Activated CD4-positive, alpha-beta T cell treated with anti-CD3 and anti-CD28 coated beads for 36 hours (primary cell): ENCODE data around the gene ARMC5. TPM values are rescaled to one million over a fixed set of nuclear protein-coding genes. Genes with fewer than 3 reads are reported as not detected.
"Not testable (repeated sequence)": the region's sequence is repeated elsewhere in the genome, so short reads cannot be mapped to it uniquely, and the experiment has no call there.

Experiments used
- ATAC-seq: fragments of 200-7000 bp; cut with Tn5 transposase; one replicate; pipeline ENCODE4 v1.10.0; 2021; ENCODE audit warnings: mild to moderate bottlenecking, moderate library complexity
- CTCF ChIA-PET: fragments of 350-600 bp; sonication (Branson Sonifier 250); formaldehyde crosslinking; loops from one replicate; lab custom pipeline; 2021; ENCODE audit warnings: antibody characterized with exemption; lab: Charles Lee
- POLR2A ChIA-PET: fragments of 350-600 bp; sonication (Branson Sonifier 250); formaldehyde crosslinking; loops from one replicate; lab custom pipeline; 2021; ENCODE audit warnings: antibody characterized with exemption, inconsistent platforms; lab: Charles Lee
- DNase-seq: peaks from one replicate; pipeline ENCODE4 v3.0.0-alpha.2; 2020
- H3K27ac Mint-ChIP-seq: one replicate; pipeline ENCODE4 v1.8.0; 2021; ENCODE audit warnings: mixed read lengths
- H3K27me3 Mint-ChIP-seq: one replicate; pipeline ENCODE4 v1.8.0; 2021; ENCODE audit warnings: mixed read lengths
- H3K36me3 Mint-ChIP-seq: one replicate; pipeline ENCODE4 v1.8.0; 2021; ENCODE audit warnings: low read depth, mixed read lengths
- H3K4me1 Mint-ChIP-seq: one replicate; pipeline ENCODE4 v1.8.0; 2021; ENCODE audit warnings: mixed read lengths
- H3K4me3 Mint-ChIP-seq: one replicate; pipeline ENCODE4 v1.8.0; 2021; ENCODE audit warnings: mild to moderate bottlenecking, moderate library complexity, mixed read lengths
- H3K9me3 Mint-ChIP-seq: one replicate; pipeline ENCODE4 v1.8.0; 2021; ENCODE audit warnings: low read depth, mixed read lengths
- intact Hi-C, 2 experiments: fragments of 100-400 bp; cut with DNase I in 1 of 2; cut with micrococcal nuclease in 1 of 2; formaldehyde crosslinking; loops; one replicate each; pipeline versions ENCODE4 v1.14.2 to v1.15.1; 2022 to 2024; cut with DNase I, micrococcal nuclease
- total RNA-seq, 2 experiments: library from RNA; stranded (reverse); gene quantifications; one replicate each; pipeline ENCODE4 v1.2.3, GENCODE V29; 2021

ARMC5 gene
- total RNA-seq, 2 experiments from 2014 or later: 7.0 to 7.9 TPM

DNA sequence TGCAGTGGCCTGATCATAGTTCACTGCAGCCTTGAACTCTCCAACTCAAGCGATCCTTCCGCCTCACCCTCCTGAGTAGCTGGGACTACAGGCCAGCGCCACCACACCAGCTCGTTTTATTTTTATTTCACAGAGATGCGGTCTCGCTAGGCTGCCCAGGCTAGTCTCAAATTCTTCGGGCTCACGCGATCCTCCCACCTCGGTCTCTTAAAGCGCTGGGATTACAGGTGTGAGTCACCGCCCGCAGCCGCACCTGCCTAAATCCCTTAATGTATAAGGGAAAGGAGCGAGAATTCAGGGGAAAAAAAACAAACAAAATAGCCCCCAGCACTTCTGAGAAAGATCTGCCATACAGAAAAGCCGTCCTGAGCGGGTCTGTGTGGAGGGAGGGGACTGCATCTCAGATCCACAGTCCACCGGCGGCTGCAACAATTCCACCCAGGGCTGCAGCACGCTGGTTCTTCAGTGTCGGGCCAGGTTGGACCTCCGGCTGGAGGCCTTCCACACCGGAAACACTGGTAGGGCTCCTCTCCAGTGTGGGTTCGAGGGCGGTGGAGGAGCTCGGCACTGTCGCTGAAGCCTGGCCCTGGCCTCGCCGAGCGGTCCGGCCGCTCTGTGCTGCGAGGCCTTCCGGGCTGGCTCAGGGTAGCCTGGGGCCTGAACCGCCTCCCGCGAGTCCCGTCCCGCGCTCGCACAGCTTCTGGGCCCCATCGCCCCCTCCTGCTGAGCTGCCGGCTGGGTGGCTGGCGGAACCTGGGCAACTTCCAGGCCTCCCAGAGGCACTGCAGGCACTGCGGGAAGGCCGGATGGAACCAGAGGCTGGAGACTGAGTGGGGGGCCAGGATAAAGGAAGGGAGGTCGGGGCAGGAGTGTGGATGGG lies 23.7 kb upstream of the ARMC5 start:
- no peak for ATAC-seq
- Mint-ChIP-seq H3K9me3 (no peaks in the 10 kb centered on the region), H3K27me3 (peaks cover 2% of the 10 kb centered on the region), H3K4me1 (peaks cover 15% of the 10 kb centered on the region), H3K27ac (no peak overlapping the region), H3K4me3 (no peak overlapping the region), H3K36me3 (no peaks in the 10 kb centered on the region)
- CTCF ChIA-PET: interaction anchor here (1.4 to 1.7 kb wide), 2 partner anchors 8 to 9 kb away, joined by 3 to 4 read pairs; no protein-coding TSS in a partner anchor
- DNase-seq: no peak
- intact Hi-C loops: no loop called here
- POLR2A ChIA-PET: no interaction called here

- H3K36me3 Mint-ChIP-seq: no peaks in the 10 kb centered on the region
- no peak overlapping the region for H3K4me3 Mint-ChIP-seq
- H3K27ac Mint-ChIP-seq: no peak overlapping the region
- intact Hi-C loops: no loop called here
- peaks cover 2% of the 10 kb centered on the region for H3K27me3 Mint-ChIP-seq
- no peak for ATAC-seq
- no peaks in the 10 kb centered on the region for H3K9me3 Mint-ChIP-seq
- DNase-seq: no peak
- POLR2A ChIA-PET: no interaction called here
- CTCF ChIA-PET: interaction anchor here (0.6 to 1.7 kb wide), 3 partner anchors 8 to 451 kb away, joined by 3 to 4 read pairs (median 3); no protein-coding TSS in a partner anchor
- peaks cover 11% of the 10 kb centered on the region for H3K4me1 Mint-ChIP-seq
These were observed 22.9 kb upstream of the ARMC5 start for GRCh38 chr16:31436221-31437045.

DNA sequence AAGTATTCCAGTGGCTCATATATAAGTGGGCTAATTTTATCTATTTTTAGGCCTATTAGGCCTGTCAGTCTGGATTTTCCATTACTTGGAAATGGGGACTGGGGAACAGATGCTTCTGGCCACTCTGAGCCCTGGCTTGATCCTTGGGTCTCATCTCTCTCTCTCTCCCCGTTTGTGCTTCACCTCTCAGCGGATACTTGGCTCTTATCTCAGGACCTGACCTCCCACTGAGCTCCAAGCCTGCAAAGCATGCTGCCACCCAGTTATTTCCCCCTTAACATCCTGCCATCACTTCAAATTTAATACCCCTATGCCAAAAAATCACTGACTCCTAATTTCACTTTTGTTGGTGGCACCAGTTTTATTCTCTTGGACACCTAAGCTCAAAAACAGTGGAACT lies 20.9 kb upstream of the ARMC5 start:
- POLR2A ChIA-PET: no interaction called here
- peaks cover 18% of the 10 kb centered on the region for H3K4me1 Mint-ChIP-seq
- CTCF ChIA-PET: no interaction called here
- H3K27ac Mint-ChIP-seq: no peak overlapping the region
- DNase-seq: no peak
- intact Hi-C loops: no loop called here
- H3K9me3 Mint-ChIP-seq: no peaks in the 10 kb centered on the region
- ATAC-seq: no peak
- H3K4me3 Mint-ChIP-seq: no peak overlapping the region
- H3K27me3 Mint-ChIP-seq: peaks cover 2% of the 10 kb centered on the region
- H3K36me3 Mint-ChIP-seq: no peaks in the 10 kb centered on the region

- DNase-seq, intact Hi-C loops, H3K36me3 Mint-ChIP-seq, ATAC-seq, H3K9me3 Mint-ChIP-seq, H3K27ac Mint-ChIP-seq, H3K4me3 Mint-ChIP-seq, CTCF ChIA-PET, H3K27me3 Mint-ChIP-seq, POLR2A ChIA-PET: not testable (repeated sequence)
- H3K4me1 Mint-ChIP-seq: peaks cover 18% of the 10 kb centered on the region
These were observed 20.3 kb upstream of the ARMC5 start for GRCh38 chr16:31439023-31439422.

DNA sequence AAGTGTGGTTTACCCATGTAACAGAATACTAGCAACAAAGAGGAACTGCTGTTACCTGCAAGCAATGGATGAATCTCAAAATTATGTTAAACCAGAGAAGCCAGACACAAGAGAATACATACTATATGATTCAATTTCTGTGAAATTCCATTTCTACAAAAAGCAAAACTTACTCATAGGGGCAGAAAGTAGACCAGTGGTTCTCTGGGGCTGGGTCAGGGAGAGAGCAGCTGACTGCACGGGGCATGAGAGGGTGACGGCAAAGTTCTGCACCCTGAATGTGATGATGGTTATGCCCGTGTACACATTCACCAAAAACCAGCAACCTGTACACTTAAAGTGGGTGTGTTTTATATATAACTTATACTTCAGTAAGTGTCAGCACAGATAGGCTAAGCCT lies 19.8 kb upstream of the ARMC5 start:
- no peaks in the 10 kb centered on the region for H3K9me3 Mint-ChIP-seq
- ChIA-PET CTCF (no interaction called here), POLR2A (no interaction called here)
- H3K4me1 Mint-ChIP-seq: peaks cover 18% of the 10 kb centered on the region
- intact Hi-C loops: no loop called here
- DNase-seq (no peak), ATAC-seq (peak; percentile 21)
- H3K27me3 Mint-ChIP-seq: peaks cover 2% of the 10 kb centered on the region
- H3K4me3 Mint-ChIP-seq: no peak overlapping the region
- H3K36me3 Mint-ChIP-seq: no peaks in the 10 kb centered on the region
- H3K27ac Mint-ChIP-seq: no peak overlapping the region

DNA sequence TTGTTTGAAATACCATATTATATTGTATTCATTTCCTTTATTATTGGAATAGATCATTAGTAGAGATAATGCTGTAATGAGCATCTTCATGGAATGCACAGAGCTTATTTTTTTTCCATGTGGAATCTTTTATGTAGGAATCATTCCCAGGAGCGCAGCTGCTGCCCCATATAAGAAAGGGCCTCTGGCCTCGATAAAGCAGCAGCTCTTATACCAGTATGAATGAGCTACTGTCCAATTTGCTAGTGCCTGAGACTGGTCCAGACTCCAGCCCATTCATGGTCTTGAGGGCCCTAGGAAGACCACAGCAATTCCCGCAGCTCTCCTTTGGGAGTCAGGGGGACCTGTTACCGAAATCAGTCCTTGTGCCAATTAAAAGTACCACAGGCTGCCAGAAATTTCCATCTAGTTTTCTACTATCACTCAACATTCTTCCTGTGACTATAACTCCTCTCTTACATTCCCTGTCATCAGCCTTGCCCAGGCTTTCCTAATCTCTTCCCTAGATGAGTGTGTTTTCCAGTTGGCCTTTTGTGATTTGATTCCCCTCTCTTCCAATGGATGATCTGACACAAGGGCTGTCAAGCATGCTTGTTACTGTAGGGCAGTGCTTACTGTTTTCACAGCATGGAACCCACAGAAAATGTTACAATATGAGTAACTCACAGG lies 18.7 kb upstream of the ARMC5 start:
- no peak for DNase-seq
- Mint-ChIP-seq H3K4me3 (no peak overlapping the region), H3K27ac (no peak overlapping the region), H3K9me3 (no peaks in the 10 kb centered on the region), H3K36me3 (no peaks in the 10 kb centered on the region), H3K27me3 (peaks cover 2% of the 10 kb centered on the region), H3K4me1 (peaks cover 18% of the 10 kb centered on the region)
- no peak for ATAC-seq
- intact Hi-C loops: loop anchor here (5.0 kb wide), 4 partner anchors 238 to 483 kb away; partner anchors contain the start of genes BCKDK (in 1 of the 2), PYCARD (in 1 of the 2) and SETD1A (in 1 of the 2)
- ChIA-PET POLR2A (no interaction called here), CTCF (interaction anchor here (0.6 to 1.8 kb wide), 3 partner anchors 107 to 237 kb away, joined by 3 to 5 read pairs (median 3); no protein-coding TSS in a partner anchor)

DNA sequence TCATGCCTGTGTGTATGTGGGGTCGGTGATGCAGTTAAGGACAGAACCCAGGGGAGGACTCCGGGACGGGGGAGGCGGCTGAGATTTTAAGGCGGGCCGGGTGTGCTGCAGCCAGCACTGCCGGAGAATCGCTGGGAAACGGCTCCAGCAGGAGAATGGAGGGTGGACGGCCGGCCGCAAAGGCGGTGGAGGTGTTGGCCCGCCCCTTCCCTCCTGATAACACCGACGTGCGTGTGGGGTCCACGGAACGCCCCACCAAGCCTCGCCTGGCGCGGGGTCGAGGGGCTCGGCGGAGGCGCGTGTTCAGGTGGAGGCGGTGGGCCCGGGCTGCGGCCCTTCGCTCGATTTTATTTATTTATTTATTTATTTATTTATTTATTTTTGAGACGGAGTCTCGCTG lies 17.3 kb upstream of the ARMC5 start:
- Mint-ChIP-seq H3K27ac (peak overlapping the region; percentile 20), H3K4me3 (peak overlapping the region; percentile 58), H3K36me3 (no peaks in the 10 kb centered on the region), H3K27me3 (peaks cover 2% of the 10 kb centered on the region), H3K9me3 (no peaks in the 10 kb centered on the region), H3K4me1 (peaks cover 18% of the 10 kb centered on the region)
- ChIA-PET CTCF (interaction anchor here (0.6 to 3.1 kb wide), 8 partner anchors 9 to 281 kb away, joined by 3 to 35 read pairs (median 4); partner anchors contain the start of genes ARMC5 and PYCARD), POLR2A (interaction anchor here (1.0 kb wide), 1 partner anchor 456 kb away, joined by 3 read pairs; no protein-coding TSS in a partner anchor)
- ATAC-seq (no peak), DNase-seq (no peak)
- intact Hi-C loops: loop anchor here (1.0 to 5.0 kb wide), 5 partner anchors 56 to 485 kb away; partner anchors contain the start of genes BCKDK (in 1 of the 2), PYCARD (in 1 of the 2) and SETD1A (in 1 of the 2)

DNA sequence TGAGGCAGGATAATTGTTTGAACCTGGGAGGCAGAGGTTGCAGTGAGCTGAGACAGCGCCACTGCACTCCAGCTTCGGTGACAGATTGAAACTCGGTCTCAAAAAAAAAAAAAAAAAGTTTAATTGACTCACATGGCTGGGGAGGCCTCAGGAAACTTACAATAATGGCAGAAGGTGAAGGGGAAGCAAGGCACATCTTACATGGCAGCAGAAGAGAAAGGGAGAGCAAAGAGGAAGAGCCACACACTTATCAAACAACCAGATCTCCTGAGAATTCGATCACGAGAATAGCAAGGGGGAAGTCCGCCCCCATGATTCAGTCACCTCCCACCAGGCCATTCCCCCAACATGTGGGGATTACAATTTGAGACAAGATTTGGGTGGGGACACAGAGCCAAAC lies 13.4 kb upstream of the ARMC5 start:
- DNase-seq, H3K36me3 Mint-ChIP-seq, H3K9me3 Mint-ChIP-seq, H3K27me3 Mint-ChIP-seq, H3K27ac Mint-ChIP-seq, ATAC-seq, intact Hi-C loops, H3K4me3 Mint-ChIP-seq, POLR2A ChIA-PET, H3K4me1 Mint-ChIP-seq: not testable (repeated sequence)
- CTCF ChIA-PET: interaction anchor here (0.6 kb wide), 2 partner anchors 14 to 315 kb away, joined by 3 read pairs; no protein-coding TSS in a partner anchor

GRCh38 chr16:31451201-31451600 lies 8.1 kb upstream of the ARMC5 start:
- ATAC-seq: no peak
- Mint-ChIP-seq H3K36me3 (peaks cover 9% of the 10 kb centered on the region), H3K9me3 (no peaks in the 10 kb centered on the region), H3K4me3 (no peak overlapping the region), H3K27me3 (no peaks in the 10 kb centered on the region), H3K27ac (no peak overlapping the region), H3K4me1 (peaks cover 30% of the 10 kb centered on the region)
- DNase-seq: no peak
- intact Hi-C loops: no loop called here
- CTCF ChIA-PET: interaction anchor here (0.6 to 1.4 kb wide), 3 partner anchors 9 to 157 kb away, joined by 3 to 5 read pairs (median 4); no protein-coding TSS in a partner anchor
- POLR2A ChIA-PET: no interaction called here

GRCh38 chr16:31451681-31452351 lies 7.5 kb upstream of the ARMC5 start:
- Mint-ChIP-seq H3K4me3 (no peak overlapping the region), H3K27me3 (no peaks in the 10 kb centered on the region), H3K27ac (no peak overlapping the region), H3K4me1 (peaks cover 32% of the 10 kb centered on the region), H3K36me3 (peaks cover 11% of the 10 kb centered on the region), H3K9me3 (no peaks in the 10 kb centered on the region)
- DNase-seq (peak; percentile 47), ATAC-seq (peak; percentile 62)
- ChIA-PET CTCF (interaction anchor here (0.6 to 1.4 kb wide), 4 partner anchors 9 to 299 kb away, joined by 3 to 5 read pairs (median 4); no protein-coding TSS in a partner anchor), POLR2A (no interaction called here)
- intact Hi-C loops: no loop called here
